Measurements from ENCODE around the gene ATF6B.

The ATF6B gene

DNA sequence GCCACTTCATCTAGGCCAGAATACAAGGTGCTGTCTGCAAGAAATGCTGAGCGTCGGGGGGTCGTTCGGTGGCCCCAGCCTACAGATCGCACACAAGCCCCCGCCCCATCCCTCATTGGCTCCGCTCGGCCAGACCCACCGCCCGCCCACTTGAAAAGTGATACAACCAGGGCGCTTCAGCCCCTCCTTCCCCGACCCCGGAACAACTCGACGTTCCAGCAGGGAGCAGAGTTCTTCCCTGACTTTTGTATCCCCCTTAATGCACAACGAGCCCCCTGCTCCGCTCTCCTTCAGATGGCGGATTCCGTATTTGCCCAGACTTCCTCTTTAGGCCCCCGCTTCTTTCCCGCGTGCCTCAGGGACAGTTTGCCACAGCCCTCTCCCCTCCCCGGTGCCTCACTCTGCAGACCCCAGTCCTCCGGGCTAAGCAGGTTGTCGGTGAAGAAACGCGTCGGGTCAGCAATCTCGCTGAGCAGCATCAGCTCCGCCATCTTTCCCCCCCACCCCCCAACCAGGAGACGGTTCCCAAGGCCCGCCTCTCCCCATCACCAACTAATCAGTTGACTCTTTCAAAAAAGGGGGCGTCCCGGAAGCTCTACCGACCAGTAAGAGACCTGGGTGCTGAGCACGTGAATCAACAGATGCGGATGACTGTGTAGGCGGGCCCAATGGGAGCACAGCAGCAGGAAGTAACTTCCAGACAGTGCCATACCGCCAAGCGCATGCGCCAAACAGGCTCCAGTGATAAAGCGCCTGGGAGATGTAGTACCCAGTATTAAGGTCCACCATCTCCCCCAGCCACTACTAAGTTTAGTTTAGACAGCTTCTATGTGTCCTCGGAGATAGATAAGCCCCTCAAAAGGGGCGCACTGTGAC is at the start of gene ATF6B:
Gene ATF6B (minus strand): TSS at position 530 of the 876 bp plus-strand sequence. CDS start 39 bp downstream, at position 491.
- DNase-seq (ENCODE audit: low read depth) = peak; percentile 85

DNA sequence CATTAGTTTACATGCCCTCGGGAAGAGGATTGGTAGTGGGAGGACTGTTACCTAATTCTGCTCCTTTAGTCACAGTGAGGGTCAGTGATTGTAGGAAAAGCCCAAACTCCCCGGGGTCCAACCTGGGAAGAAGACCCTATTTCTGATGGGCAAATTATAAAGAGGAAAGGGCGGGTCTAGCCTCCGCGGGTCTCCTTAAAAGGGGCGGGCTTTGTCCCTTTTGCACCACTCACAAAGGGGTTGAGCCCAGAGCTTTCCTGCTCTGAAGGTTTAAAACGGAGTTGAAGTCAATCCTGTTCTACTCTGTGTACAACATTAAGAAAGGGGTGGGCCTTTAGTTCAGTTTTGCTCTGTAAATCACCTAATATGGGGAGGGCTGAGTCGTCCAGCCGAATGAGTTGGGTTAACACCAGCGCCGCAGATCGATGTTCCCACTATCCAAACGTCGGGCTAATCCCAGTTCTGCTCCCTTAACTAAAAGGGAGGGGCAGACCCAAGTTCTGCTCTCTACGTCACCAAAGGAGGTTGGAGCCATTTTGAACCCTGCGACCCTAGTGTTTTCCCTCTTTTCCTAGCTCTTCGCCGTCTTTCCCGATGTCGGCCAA is 49.2 kb upstream of the ATF6B start:
- DNase-seq (ENCODE audit: low read depth) = no peak

DNA sequence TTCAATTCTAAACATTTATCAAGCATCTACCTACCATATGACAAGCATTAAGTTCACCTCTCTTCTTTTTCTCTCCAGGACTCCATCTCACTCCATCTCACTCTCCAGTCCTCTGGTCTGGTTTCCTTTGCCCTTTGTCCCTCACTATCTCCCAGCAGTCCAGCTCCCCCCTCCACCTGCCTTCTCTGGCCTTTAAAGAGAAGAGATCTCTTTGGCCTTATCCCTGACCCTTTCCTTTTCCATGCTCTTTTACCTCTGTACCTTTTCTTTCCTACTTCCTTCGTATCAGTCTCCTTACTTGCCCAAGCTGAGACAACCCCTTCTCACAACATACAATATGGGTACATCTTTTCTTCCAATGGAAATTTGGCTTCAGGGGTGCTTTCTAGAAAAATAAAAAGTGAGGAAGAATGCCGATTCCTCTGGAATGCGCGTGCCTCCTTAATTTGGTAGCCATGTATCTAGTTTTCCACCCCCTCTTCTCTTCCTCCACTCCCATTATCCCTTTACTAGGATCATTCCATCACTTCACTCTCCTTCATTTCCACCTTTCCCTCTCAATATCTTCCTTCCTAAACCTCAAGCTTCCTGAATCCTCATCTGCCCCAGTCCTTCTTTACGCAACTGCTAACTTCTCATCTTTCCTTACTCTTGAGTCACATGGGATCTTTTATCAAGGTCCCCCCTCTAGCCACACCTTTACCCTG is 48.6 kb upstream of the ATF6B start:
- no peak for DNase-seq (ENCODE audit: low read depth)

DNA sequence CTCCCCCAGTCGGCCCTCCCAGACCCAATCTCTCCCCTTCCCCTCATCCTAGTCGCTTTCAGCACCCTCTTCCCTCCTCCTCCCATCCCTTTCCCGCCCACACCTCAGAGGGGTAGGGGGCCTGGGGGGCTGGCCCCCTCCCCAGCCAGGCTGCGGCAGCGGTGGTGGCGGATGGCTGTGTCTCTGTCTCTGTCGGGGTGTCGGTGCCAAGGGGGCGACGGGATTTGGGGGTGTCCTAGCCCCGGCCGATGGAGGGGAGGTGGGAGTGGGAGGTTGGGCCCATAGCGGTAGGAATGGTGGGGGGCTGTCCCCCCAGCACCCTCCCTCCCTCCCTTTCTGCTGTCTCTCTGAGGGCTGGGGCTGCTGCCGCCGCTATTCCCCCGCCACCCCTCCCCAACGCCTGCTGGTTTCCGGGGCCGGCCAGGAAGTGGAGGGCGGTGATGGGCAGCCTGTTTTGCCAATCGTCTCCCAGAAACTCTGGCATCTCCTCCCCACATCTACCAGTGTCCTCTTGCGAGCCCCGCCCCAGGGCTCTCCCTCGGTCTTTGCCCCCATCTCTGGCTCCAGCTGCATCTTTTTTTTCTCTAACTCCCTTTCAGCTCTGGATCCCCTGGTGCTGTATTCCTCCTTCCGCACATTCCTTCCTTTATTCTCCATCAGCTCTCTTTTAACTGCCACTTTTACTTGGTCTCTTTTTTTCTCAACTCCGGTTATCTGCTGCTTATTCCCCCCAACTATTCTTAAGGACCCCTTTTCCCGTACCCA is 47.8 kb upstream of the ATF6B start, which contains the start of gene AGPAT1:
Gene AGPAT1 (minus strand): TSS at position 374 of the 765 bp plus-strand sequence. CDS start 4,588 bp downstream, outside the sequence.
- DNase-seq (ENCODE audit: low read depth) = peak; percentile 88

DNA sequence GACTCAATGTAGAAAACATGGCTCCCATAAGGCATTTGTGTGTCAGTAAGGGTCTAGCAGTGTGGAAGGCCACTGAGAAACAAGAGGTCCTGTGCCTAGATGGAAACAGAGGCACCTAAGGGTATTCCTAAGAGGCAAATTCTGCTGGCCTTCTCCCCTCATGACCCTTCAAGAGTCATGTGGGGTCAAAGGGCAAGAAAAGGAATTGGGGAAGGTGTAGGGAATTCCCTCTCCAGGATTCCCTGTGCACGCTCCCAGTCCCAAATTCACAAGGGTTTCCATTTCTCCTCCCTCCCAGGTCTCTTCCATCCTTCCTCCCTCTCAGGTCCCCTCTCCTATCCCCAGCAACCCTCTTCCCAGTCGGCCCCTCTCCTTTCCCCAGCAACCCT is 47.3 kb upstream of the ATF6B start:
- DNase-seq (ENCODE audit: low read depth) = no peak

DNA sequence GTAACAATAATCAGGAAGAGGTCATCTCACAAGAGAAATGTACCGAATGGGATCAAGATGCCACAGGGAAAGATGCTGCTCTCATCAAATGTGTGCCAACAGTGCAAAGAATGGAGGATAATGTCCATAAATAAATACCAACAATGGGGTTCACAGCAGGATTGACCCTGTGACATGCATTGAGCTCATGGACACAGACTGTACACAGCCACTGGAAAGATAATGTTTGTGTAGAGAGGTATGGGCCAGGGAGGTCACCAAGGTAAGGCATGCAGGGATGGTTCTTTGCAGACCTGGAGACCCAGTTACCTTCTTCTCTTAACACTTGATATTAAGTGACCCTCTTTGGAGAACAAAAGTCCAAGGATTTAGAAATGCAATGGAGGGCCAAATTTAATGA is 46.4 kb upstream of the ATF6B start:
- no peak for DNase-seq (ENCODE audit: low read depth)

DNA sequence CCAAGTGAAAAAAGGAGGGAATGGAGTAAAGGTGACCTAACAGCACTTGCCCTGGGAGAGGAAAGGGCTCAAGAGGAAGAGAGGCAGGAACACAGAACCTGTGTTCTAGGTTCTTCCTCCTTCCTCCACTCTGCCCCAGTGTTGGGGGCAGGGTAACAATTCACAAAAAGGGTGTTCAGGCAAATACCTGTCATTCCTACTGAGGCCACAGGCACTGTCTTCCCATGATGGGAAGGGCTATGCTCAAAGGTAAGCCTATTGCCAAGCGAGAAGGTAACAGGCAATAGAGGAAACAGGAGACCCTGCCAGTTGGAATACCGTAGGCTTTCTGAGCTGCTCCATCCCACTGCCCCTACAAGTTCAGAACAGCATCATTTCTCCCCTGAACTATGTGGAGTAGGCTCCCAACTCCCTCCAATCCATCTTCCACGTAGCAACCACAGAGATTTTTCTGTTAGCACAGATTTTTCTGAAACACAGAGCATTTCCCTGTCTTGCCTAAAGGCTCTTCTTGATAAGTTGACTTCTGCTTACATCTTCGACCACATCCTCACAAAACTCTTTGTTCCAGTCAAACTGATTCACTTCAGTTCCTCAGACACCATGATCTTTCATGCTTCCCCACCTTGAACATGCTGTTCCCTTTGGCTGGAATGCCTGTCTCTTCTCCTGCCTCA is 45.1 kb upstream of the ATF6B start:
- no peak for DNase-seq (ENCODE audit: low read depth)

DNA sequence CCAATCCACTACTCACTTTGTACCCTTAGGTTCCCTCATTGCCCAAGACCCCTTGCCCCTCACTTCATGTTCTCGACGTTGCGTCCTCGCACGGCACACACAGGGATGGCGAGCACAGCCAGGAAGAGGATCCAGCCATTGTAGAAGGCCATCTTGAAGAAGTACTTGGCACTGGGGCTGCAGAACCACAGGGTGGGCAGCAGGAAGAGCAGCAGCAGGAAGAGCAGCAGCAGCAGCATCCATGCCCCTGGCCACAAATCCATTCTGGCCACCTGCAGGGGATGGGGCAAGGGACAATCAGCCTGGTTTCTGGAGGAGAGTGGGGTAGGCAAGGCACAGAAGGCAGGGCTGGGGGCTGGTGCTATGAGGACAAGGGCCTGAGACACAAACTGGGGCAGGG is 43.2 kb upstream of the ATF6B start:
- DNase-seq (ENCODE audit: low read depth) = no peak

DNA sequence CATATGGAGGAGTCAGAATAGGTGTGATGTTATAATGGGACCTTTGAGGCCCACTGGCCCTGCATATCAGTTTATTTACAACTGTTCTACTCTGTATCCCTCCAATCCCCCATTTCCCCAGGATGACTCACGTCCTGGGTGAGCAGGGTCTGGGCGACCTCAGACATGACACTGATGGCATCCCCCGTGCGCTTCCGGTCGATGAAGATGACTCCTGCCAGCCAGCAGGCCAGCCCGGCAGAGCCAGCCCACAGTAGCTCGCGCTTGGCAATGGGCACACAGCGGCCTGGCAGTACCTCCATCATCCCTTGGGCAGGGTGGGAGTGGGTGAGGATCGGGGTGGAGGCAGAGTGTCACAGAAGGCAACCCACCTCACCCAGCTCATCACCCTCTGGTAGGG is 42.2 kb upstream of the ATF6B start:
- no peak for DNase-seq (ENCODE audit: low read depth)

DNA sequence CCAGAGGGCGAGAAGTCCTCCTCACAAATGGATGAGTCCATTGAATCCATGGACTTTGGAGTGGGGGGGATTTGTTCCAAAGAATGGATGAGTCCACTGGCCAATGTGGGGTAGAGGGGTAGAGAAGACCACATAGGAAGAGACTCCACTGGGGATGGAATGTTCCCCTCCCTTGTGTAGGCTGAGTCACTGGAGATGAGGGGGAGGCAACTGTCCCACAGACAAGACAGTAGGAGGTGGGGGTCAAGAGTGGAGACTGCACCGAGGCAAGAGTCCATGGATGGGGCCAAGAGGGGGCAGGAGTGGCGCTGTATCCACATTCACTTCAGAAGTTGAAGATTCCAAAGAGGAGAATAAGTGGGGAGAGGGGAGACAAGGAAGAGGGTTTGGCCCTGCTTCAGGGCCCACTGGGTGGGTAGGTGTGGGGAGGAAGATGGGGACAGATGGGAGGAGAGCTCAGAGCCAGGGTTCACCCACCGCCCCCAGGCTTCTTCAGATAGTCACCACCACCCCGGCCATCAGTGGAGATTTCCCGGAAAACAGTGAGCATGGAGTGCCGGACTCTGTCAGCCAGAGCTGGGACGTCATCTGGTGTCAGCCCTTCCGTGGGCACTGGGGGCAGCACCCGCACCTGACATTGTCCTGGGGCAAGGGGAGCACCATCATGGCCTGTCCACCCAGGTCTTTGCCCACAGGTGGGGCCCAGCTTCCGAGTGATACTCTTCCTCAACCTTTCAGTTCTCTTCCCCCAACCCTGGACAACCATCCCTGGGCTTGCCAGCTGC is 41.0 kb upstream of the ATF6B start:
- DNase-seq (ENCODE audit: low read depth) = no peak

DNA sequence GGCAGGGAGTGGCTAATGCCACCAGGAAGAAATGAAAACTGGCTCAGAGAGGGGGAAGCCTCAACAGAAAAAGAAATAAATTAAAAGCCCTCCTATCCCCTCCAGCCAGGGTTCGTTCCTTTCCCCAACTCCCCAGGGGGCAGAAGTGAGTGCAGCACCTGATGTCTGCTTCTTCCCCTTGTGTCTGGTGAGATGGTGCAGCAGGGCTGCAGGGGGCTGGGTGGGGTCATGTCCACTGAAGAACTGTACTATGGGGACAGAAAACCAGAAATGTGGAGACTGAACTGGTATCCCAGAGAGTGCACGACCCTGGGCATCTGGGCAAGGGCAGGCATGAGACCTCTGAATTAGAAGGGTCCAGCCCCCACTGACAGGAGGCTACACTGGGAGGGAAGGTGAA is 40.3 kb upstream of the ATF6B start:
- DNase-seq (ENCODE audit: low read depth) = no peak

DNA sequence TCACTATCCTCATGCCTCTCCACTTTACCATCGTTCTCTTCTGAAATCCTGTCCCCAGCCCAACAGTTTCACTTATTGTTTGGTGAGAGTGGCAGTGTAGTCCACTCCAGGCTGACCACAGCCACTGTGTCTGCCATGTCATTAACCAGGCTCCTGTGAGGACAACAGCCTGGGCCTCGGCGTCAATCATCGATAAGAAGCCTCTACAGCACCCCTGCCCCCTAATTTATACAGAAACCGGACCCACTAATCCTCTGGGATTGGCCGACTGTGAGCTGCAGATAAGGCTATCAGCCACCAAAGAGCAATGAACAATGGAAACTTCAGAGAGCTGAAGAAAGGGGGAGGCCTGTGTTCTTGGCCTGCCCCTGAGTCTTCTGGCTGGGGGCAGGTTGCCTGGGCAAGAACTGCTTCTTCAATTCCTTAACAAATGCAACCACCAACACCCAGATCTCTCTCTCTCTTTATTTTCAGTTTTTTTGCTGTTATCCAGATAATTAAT is 39.8 kb upstream of the ATF6B start:
- no peak for DNase-seq (ENCODE audit: low read depth)

DNA sequence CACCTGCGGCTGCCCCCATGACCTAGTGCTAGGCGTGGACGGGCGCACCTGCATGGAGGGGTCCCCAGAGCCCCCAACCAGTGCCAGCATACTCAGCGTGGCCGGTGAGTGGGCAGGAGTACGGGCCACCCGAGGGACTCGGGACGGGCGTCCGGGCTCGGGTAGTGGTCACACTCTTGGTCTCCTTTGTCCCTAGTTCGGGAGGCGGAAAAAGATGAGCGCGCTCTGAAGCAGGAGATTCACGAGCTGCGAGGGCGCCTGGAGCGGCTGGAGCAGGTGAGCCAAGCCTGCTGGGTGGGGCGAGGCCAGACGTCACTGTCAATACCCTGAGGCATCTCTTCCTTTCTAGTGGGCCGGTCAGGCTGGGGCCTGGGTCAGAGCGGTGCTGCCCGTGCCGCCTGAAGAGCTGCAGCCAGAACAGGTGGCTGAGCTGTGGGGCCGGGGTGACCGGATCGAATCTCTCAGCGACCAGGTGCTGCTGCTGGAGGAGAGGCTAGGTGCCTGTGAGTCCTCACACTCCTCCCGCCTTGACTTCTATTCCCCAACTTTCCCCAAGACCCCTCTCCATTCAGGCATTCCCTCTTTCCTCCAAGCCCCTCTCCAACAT is 39.2 kb upstream of the ATF6B start:
- DNase-seq (ENCODE audit: low read depth) = no peak

DNA sequence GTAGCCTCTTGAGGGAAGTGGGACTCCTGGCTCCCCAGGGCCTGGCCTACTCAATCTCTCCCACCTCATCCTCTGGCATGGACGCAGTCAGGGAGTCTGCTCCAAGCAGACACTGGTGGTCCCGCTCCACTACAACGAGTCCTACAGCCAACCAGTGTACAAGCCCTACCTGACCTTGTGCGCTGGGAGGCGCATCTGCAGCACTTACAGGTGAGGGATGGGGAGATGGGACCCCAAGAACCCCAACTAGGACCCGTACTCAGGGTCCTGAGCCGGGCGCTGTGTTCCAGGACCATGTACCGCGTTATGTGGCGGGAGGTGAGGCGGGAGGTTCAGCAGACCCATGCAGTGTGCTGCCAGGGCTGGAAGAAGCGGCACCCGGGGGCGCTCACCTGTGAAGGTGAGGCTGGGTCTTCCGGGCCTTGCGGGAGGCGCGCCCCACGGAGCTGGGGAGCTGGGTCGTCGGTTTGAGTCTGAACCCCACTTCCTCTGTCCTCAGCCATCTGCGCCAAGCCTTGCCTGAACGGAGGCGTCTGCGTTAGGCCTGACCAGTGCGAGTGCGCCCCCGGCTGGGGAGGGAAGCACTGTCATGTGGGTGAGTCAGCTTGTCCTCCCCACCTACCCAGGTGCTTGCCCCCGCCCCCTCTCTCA is 38.5 kb upstream of the ATF6B start:
- DNase-seq (ENCODE audit: low read depth) = no peak

DNA sequence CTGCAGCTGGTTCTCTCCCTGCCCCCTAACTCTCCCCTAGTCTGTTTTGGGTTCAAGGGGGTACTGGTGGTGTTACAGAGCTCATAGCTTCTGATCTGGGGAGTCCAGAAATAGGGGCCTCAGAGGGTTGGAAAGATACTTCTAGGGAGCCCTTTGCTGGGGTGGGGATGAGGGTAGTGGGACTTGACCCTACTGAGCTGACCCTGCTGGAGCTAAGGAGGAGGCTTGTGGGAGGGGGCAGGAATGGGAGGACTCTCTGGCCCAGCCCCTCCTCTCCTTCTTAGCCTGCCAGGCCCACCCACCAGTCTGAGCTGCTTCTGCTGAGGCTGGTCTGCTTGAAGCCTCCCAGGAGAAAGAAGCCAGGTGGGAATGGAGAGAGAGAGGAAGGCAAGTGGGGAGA is 36.2 kb upstream of the ATF6B start, which contains the start of gene EGFL8:
Gene EGFL8 (plus strand): TSS at position 301 of the 400 bp plus-strand sequence. CDS start 1,571 bp downstream, outside the sequence.
- no peak for DNase-seq (ENCODE audit: low read depth)

DNA sequence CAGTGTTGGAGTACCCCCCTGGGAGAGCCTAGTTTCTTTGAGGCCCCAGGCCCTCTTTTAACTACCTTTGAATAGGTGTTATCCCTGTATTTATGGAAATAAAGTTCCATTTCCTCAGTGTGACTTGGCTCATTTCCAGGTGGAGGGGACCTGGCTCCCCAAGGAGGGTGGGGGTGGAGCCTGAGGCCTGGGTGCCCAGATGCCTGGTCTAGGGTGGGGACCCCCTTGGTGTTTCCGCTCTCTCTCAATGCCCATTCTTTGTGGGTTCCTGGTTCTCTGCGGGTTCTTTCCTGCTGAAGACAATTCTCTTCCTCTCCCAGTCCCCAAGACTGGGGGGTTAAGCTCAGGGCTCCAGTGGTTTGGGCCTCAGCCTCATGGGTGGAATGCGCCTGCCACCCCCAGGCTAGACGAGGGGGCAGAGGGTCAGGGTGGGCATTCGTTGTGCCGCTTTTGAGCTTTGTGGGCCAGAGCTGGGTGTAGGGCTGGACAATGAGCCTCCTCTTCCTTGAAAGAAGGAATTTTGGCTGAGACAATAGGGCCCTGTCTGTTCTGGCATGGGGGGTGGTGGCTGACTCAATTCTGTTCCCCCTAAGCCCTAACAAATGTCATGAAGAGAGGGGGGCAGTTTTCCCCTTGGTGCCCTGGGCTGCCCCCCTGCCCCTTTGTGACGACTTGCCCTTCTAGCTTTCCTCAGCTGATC is 35.7 kb upstream of the ATF6B start:
- no peak for DNase-seq (ENCODE audit: low read depth)

DNA sequence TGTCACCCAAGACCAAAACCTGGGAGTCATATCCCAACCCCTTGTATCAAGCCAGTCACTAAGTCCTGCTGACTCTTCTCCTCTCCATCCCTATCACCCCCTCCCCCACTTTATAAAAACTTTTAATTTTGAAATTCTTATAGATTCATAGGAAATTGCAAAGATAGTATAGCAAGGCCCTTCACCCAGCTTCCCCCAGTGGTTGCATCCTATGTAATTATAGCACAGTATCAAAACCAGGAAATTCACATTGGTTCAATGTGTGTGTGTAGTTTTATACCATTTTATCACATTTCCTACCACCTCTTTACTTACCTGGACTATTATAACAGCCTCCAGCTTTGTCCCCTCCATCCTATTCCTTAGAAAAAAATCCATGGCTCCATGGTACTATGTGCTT is 30.0 kb upstream of the ATF6B start:
- no peak for DNase-seq (ENCODE audit: low read depth)

DNA sequence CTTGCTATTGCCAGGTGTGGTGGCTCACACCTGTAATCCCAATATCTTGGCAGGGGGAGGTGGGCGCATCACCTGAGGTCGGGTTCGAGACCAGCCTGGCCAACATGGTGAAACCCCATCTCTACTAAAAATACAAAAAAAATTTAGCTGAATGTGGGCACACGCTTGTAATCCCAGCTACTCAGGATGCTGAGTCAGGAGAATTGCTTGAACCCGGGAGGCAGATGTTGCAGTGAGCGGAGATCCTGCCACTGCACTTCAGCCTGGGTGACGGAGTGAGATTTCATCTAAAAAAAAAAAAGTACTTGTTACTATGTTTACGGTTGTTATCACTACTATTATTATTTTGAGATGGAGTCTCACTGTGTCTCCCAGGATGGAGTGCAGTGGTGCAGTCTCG is 28.8 kb upstream of the ATF6B start:
- no peak for DNase-seq (ENCODE audit: low read depth)

Measured in stimulated activated CD8-positive, alpha-beta memory T cell treated with anti-CD3 and anti-CD28 coated beads, Interleukin-15, amount 100 ng/mL, for 24 hours (primary cell).